Cardiac muscle cell (in vitro differentiated cells and primary cell): Measurements from ENCODE around the gene ZNF334. TPM values are rescaled to one million over a fixed set of nuclear protein-coding genes. Genes with fewer than 3 reads are reported as not detected.

Source experiments
- DNase-seq, 2 donors: peaks; one replicate each; pipeline versions ENCODE4 v3.0.0 to v3.0.0-alpha.2; 2010 to 2017; ENCODE audit warnings: low read depth in 1 of 2, low spot score in 1 of 2
- H3K27ac ChIP-seq: fragments of 200-600 bp; sonication (generic); 2 replicates; pipeline ENCODE4 v1.5.1; 2016
- H3K27me3 ChIP-seq: fragments of 200-600 bp; sonication (generic); 2 replicates; pipeline ENCODE4 v1.6.0; 2016; ENCODE audit warnings: control low read depth
- H3K36me3 ChIP-seq: fragments of 200-600 bp; sonication (generic); 2 replicates; pipeline ENCODE4 v1.5.1; 2016; ENCODE audit warnings: control low read depth
- H3K4me1 ChIP-seq: fragments of 200-600 bp; sonication (generic); 2 replicates; pipeline ENCODE4 v1.8.1; 2017; ENCODE audit warnings: low read depth, mild to moderate bottlenecking, mixed run types
- H3K4me3 ChIP-seq: fragments of 200-600 bp; sonication (generic); 2 replicates; pipeline ENCODE4 v1.5.1; 2016; ENCODE audit warnings: mild to moderate bottlenecking
- H3K9me3 ChIP-seq: fragments of 200-600 bp; sonication (generic); 2 replicates; pipeline ENCODE4 v1.5.1; 2017; ENCODE audit warnings: low read depth, mild to moderate bottlenecking, control low read depth
- polyA plus RNA-seq: library from polyadenylated mRNA; unstranded; fragments of >200 nt; fragmentation: Nextera tagmentation; extraction: Ambion mirVana; gene quantifications from 2 replicates; pipeline ENCODE4 v1.2.1, GENCODE V29; 2016
- total RNA-seq: library from RNA; depleted of rRNA; stranded (reverse); fragments of >200 nt; gene quantifications from 2 replicates; pipeline ENCODE4 v1.2.3, GENCODE V29; 2016
- TF ChIP-seq, protein P1 (sequence below): IDR thresholded peaks from 2 replicates; pipeline ENCODE4 v1.5.1; 2012; ENCODE audit warnings: low read depth, mild to moderate bottlenecking, low read length

ZNF334 gene
- total and polyA plus RNA-seq, 2 experiments from 2014 or later, result 10.9 to 13.4 TPM

GRCh38 chr20:46530640-46531039 lies 17.3 kb upstream of the ZNF334 start:
- DNase-seq, result no peak
- TF ChIP-seq, protein P1, sequence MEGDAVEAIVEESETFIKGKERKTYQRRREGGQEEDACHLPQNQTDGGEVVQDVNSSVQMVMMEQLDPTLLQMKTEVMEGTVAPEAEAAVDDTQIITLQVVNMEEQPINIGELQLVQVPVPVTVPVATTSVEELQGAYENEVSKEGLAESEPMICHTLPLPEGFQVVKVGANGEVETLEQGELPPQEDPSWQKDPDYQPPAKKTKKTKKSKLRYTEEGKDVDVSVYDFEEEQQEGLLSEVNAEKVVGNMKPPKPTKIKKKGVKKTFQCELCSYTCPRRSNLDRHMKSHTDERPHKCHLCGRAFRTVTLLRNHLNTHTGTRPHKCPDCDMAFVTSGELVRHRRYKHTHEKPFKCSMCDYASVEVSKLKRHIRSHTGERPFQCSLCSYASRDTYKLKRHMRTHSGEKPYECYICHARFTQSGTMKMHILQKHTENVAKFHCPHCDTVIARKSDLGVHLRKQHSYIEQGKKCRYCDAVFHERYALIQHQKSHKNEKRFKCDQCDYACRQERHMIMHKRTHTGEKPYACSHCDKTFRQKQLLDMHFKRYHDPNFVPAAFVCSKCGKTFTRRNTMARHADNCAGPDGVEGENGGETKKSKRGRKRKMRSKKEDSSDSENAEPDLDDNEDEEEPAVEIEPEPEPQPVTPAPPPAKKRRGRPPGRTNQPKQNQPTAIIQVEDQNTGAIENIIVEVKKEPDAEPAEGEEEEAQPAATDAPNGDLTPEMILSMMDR, result no peak
- Histone ChIP-seq H3K27me3 (peaks cover 6% of the 10 kb centered on the region), H3K4me3 (no peak overlapping the region), H3K9me3 (no peaks in the 10 kb centered on the region), H3K4me1 (no peaks in the 10 kb centered on the region), H3K27ac (no peak overlapping the region), H3K36me3 (no peaks in the 10 kb centered on the region)

DNA sequence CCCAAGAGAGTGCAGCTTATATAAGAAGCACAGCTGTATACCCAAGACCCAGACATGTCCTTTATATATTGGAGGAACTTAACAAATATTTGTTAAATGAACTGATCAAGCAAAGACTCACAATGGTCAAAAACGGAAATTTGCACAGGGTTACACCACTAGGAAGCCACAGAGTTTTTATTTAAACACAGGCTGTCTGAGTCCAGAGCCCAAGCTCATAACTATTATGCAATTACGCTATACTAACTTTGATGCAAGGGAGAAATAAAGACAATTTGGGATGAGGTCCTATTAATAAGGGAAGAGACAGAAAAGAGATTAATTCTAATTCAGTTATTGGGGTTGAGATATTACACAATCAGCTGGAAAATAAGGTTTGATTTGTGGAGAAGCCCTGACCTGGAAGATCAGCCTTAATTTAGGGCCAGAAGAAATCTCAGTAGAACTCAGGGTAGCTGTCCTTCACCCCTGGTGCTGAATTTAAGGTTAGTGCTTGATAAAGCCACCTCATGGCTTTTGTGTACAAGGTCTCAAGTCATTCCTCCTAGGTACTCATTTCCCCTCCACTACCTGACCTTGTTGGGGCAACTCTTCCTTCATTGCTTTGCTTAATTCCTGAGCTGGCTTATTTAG lies 10.5 kb upstream of the ZNF334 start:
- no peak overlapping the region for H3K27ac ChIP-seq
- peak; percentile 32 to 63 for DNase-seq

GRCh38 chr20:46523108-46523507 lies 9.7 kb upstream of the ZNF334 start:
- no peak for DNase-seq
- no peaks in the 10 kb centered on the region for H3K4me1 ChIP-seq
- TF ChIP-seq, protein P1, result no peak
- H3K36me3 ChIP-seq, result no peaks in the 10 kb centered on the region
- H3K4me3 ChIP-seq, result no peak overlapping the region
- H3K27me3 ChIP-seq, result peaks cover 6% of the 10 kb centered on the region
- no peak overlapping the region for H3K27ac ChIP-seq
- H3K9me3 ChIP-seq, result no peaks in the 10 kb centered on the region

More for the DNA sequence above, 10.5 kb upstream of the ZNF334 start:
- Histone ChIP-seq H3K4me1 (no peaks in the 10 kb centered on the region), H3K9me3 (no peaks in the 10 kb centered on the region), H3K27me3 (peaks cover 6% of the 10 kb centered on the region), H3K36me3 (no peaks in the 10 kb centered on the region), H3K4me3 (no peak overlapping the region)
- TF ChIP-seq, protein P1, result no peak

GRCh38 chr20:46520976-46521579 lies 7.7 kb upstream of the ZNF334 start:
- H3K27me3 ChIP-seq, result peaks cover 6% of the 10 kb centered on the region
- DNase-seq, result peak; percentile 68 to 75
- no peak overlapping the region for H3K4me3 ChIP-seq
- H3K27ac ChIP-seq, result no peak overlapping the region
- no peaks in the 10 kb centered on the region for H3K36me3 ChIP-seq
- H3K9me3 ChIP-seq, result no peaks in the 10 kb centered on the region
- H3K4me1 ChIP-seq, result no peaks in the 10 kb centered on the region
- TF ChIP-seq, protein P1, result peak; percentile 62

GRCh38 chr20:46520540-46520939 lies 7.2 kb upstream of the ZNF334 start:
- TF ChIP-seq, protein P1, result no peak
- no peak overlapping the region for H3K27ac ChIP-seq
- no peaks in the 10 kb centered on the region for H3K4me1 ChIP-seq
- H3K36me3 ChIP-seq, result no peaks in the 10 kb centered on the region
- DNase-seq, result no peak
- no peak overlapping the region for H3K4me3 ChIP-seq
- H3K9me3 ChIP-seq, result no peaks in the 10 kb centered on the region
- peaks cover 11% of the 10 kb centered on the region for H3K27me3 ChIP-seq
